CD4-positive, alpha-beta T cell treated with Interleukin-12 subunit alpha and Interleukin-12 subunit beta, for 1 hour (primary cell): ENCODE data around the gene FOXJ1.

ENCODE experiments used
- DNase-seq: peaks from one replicate; pipeline ENCODE4 v3.0.0-alpha.2; 2020

Gene FOXJ1

GRCh38 chr17:76160896-76161528 lies 20.0 kb upstream of the FOXJ1 start:
- no peak for DNase-seq

GRCh38 chr17:76159157-76159556 lies 18.1 kb upstream of the FOXJ1 start:
- no peak for DNase-seq

- DNase-seq = no peak
Observed at GRCh38 chr17:76157759-76158158, 16.7 kb upstream of the FOXJ1 start.

GRCh38 chr17:76156662-76156991 lies 15.6 kb upstream of the FOXJ1 start:
- DNase-seq = no peak

- no peak for DNase-seq
Observed at GRCh38 chr17:76155988-76156661, 15.1 kb upstream of the FOXJ1 start.

- DNase-seq = no peak
Observed at GRCh38 chr17:76154936-76155845, 14.1 kb upstream of the FOXJ1 start.

GRCh38 chr17:76154292-76154691 lies 13.2 kb upstream of the FOXJ1 start:
- no peak for DNase-seq

GRCh38 chr17:76153640-76154039 lies 12.6 kb upstream of the FOXJ1 start:
- no peak for DNase-seq

- DNase-seq = no peak
Observed at GRCh38 chr17:76153202-76153601, 12.2 kb upstream of the FOXJ1 start.

- no peak for DNase-seq
Observed at GRCh38 chr17:76152591-76152990, 11.5 kb upstream of the FOXJ1 start.

GRCh38 chr17:76151896-76152454 lies 10.9 kb upstream of the FOXJ1 start:
- DNase-seq = peak; percentile 45

- no peak for DNase-seq
Observed at GRCh38 chr17:76150712-76151622, 9.9 kb upstream of the FOXJ1 start.

- DNase-seq = no peak
Observed at GRCh38 chr17:76149214-76149613, 8.2 kb upstream of the FOXJ1 start.

- DNase-seq = no peak
Observed at GRCh38 chr17:76148015-76148326, 6.9 kb upstream of the FOXJ1 start.

GRCh38 chr17:76147211-76148014 lies 6.4 kb upstream of the FOXJ1 start:
- no peak for DNase-seq

GRCh38 chr17:76146053-76146851 lies 5.2 kb upstream of the FOXJ1 start:
- no peak for DNase-seq

GRCh38 chr17:76145231-76146052 lies 4.4 kb upstream of the FOXJ1 start:
- peak; percentile 62 for DNase-seq

GRCh38 chr17:76142585-76143041 lies 1.6 kb upstream of the FOXJ1 start:
- DNase-seq = no peak

- no peak for DNase-seq
Observed at GRCh38 chr17:76142039-76142584, 1.1 kb upstream of the FOXJ1 start.
